ENCODE data around the gene CAP1. TPM values are rescaled to one million over a fixed set of nuclear protein-coding genes. Genes with fewer than 3 reads are reported as not detected.
A peak's percentile ranks its signal among the peaks of the same experiment; 100 is the strongest.

Gene CAP1
- polyA plus RNA-seq, 1 of the 3 experiments (the other 2 are of a cell fraction), result 244 TPM

- DNase-seq, result no peak
- peaks cover 42% of the 10 kb centered on the region for H3K79me2 ChIP-seq (ENCODE audit: insufficient read depth)
- ChIA-PET POLR2A (no interaction called here), CTCF (interaction anchor here (0.8 to 1.2 kb wide), 5 partner anchors 37 to 299 kb away, joined by 3 to 6 read pairs (median 3); partner anchors contain the start of gene MYCL)
- H3K4me2 ChIP-seq, result peak overlapping the region; percentile 88
- H3K4me1 ChIP-seq (ENCODE audit: control insufficient read depth in 1 of 2, insufficient read depth in 2 of 2, low read depth in 1 of 2, low read length in 1 of 2), result peaks cover 19 to 27% of the 10 kb centered on the region in 2 experiments
- peak overlapping the region; percentile 94 for H3K9ac ChIP-seq
- H3K4me3 ChIP-seq (ENCODE audit: low read depth in 2 of 2, low read length in 1 of 2), result peak overlapping the region; percentile 97 to 98
- no peaks in the 10 kb centered on the region for H3K27me3 ChIP-seq (ENCODE audit: insufficient read depth)
- peaks cover 17% of the 10 kb centered on the region for H3F3A ChIP-seq (replicated peaks; ENCODE audit: insufficient read depth)
- TF ChIP-seq ZBTB33 (IDR thresholded peaks at IDR 0.05; ENCODE audit: borderline replicate concordance, low read depth) (no peak), FOXM1 (IDR thresholded peaks at IDR 0.05; ENCODE audit: low read depth) (peak; percentile 14; the same call in 1 of the 2 replicates), RAD21 (IDR thresholded peaks at IDR 0.05; ENCODE audit: low read length) (no peak), TEAD4 (IDR thresholded peaks at IDR 0.05; ENCODE audit: borderline replicate concordance, insufficient read depth) (no peak), JUND (IDR thresholded peaks at IDR 0.05) (no peak), POLR2AphosphoS5 (IDR thresholded peaks at IDR 0.05; ENCODE audit: low read depth, low read length) (no peak)
- TF ChIP-seq, protein P1, sequence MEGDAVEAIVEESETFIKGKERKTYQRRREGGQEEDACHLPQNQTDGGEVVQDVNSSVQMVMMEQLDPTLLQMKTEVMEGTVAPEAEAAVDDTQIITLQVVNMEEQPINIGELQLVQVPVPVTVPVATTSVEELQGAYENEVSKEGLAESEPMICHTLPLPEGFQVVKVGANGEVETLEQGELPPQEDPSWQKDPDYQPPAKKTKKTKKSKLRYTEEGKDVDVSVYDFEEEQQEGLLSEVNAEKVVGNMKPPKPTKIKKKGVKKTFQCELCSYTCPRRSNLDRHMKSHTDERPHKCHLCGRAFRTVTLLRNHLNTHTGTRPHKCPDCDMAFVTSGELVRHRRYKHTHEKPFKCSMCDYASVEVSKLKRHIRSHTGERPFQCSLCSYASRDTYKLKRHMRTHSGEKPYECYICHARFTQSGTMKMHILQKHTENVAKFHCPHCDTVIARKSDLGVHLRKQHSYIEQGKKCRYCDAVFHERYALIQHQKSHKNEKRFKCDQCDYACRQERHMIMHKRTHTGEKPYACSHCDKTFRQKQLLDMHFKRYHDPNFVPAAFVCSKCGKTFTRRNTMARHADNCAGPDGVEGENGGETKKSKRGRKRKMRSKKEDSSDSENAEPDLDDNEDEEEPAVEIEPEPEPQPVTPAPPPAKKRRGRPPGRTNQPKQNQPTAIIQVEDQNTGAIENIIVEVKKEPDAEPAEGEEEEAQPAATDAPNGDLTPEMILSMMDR (IDR thresholded peaks at IDR 0.05), result peak; percentile 25; the same call in 1 of the 2 replicates
- TF ChIP-seq, protein P2, sequence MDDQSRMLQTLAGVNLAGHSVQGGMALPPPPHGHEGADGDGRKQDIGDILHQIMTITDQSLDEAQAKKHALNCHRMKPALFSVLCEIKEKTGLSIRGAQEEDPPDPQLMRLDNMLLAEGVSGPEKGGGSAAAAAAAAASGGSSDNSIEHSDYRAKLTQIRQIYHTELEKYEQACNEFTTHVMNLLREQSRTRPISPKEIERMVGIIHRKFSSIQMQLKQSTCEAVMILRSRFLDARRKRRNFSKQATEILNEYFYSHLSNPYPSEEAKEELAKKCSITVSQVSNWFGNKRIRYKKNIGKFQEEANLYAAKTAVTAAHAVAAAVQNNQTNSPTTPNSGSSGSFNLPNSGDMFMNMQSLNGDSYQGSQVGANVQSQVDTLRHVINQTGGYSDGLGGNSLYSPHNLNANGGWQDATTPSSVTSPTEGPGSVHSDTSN (IDR thresholded peaks at IDR 0.05), result 0 out of 2 replicates have a peak, but pooled peaks have one; percentile 27
- H2AFZ ChIP-seq (ENCODE audit: low read depth), result peak overlapping the region; percentile 75
- 7% methylated on average over 10 of the region's 10 CpGs for WGBS (ENCODE audit: low lambda C conversion rate)
- H3K9me3 ChIP-seq, result no peaks in the 10 kb centered on the region
- H4K20me1 ChIP-seq (ENCODE audit: insufficient read depth), result peaks cover 33% of the 10 kb centered on the region
- H3K27ac ChIP-seq (ENCODE audit: low read depth in 2 of 2, low read length in 1 of 2), result peak overlapping the region; percentile 95
- H3K9me2 ChIP-seq, result no peaks in the 10 kb centered on the region
- peaks cover 8 to 17% of the 10 kb centered on the region in 2 experiments for H3K36me3 ChIP-seq (replicated peaks in 1 of 2; ENCODE audit: control insufficient read depth in 1 of 2, insufficient read depth in 2 of 2, low read length in 1 of 2)
Measured at GRCh38 chr1:40039245-40039756, 1.2 kb upstream of the CAP1 start.

- Histone ChIP-seq H3K9me2 (no peaks in the 10 kb centered on the region), H3K4me2 (peak overlapping the region; percentile 88), H3F3A (replicated peaks; ENCODE audit: insufficient read depth) (peaks cover 17% of the 10 kb centered on the region), H3K27me3 (ENCODE audit: insufficient read depth) (no peaks in the 10 kb centered on the region), H3K27ac (ENCODE audit: low read depth in 2 of 2, low read length in 1 of 2) (peak overlapping the region; percentile 95), H3K9me3 (no peaks in the 10 kb centered on the region), H4K20me1 (ENCODE audit: insufficient read depth) (peaks cover 40% of the 10 kb centered on the region), H3K79me2 (ENCODE audit: insufficient read depth) (peaks cover 48% of the 10 kb centered on the region), H3K9ac (peak overlapping the region; percentile 94), H3K4me3 (ENCODE audit: low read depth in 2 of 2, low read length in 1 of 2) (peak overlapping the region; percentile 97 to 98), H2AFZ (ENCODE audit: low read depth) (peak overlapping the region; percentile 75), H3K4me1 (ENCODE audit: control insufficient read depth in 1 of 2, insufficient read depth in 2 of 2, low read depth in 1 of 2, low read length in 1 of 2) (peaks cover 20 to 27% of the 10 kb centered on the region in 2 experiments), H3K36me3 (replicated peaks in 1 of 2; ENCODE audit: control insufficient read depth in 1 of 2, insufficient read depth in 2 of 2, low read length in 1 of 2) (peaks cover 8 to 20% of the 10 kb centered on the region in 2 experiments)
- 0% methylated on average over 27 of the region's 52 CpGs for WGBS (ENCODE audit: low lambda C conversion rate)
- DNase-seq, result peak; percentile 84
- ChIA-PET CTCF (interaction anchor here (0.6 to 1.2 kb wide), 8 partner anchors 8 to 320 kb away, joined by 3 to 6 read pairs (median 3); partner anchors contain the start of gene MYCL), POLR2A (interaction anchor here (0.6 kb wide), 1 partner anchor 229 kb away, joined by 3 read pairs; no protein-coding TSS in a partner anchor)
- no peak for TF ChIP-seq RFX5 (IDR thresholded peaks at IDR 0.05; ENCODE audit: low read length)
- TF ChIP-seq EP300 (IDR thresholded peaks at IDR 0.05; ENCODE audit: borderline replicate concordance in 1 of 2, low read depth in 1 of 2, low read length in 1 of 2), result peak in 1 of 2 experiments; percentile 10; a peak in 1 of 4 replicates
- TF ChIP-seq YY1 (IDR thresholded peaks at IDR 0.05; ENCODE audit: low read depth), result no peak
- peak; percentile 64 for TF ChIP-seq GABPA (IDR thresholded peaks at IDR 0.05; ENCODE audit: low read depth)
- TF ChIP-seq SIN3A (IDR thresholded peaks at IDR 0.05; ENCODE audit: borderline replicate concordance, low read depth, low read length), result peak; percentile 66; the same call in 1 of the 2 replicates
- TF ChIP-seq RXRA (IDR thresholded peaks at IDR 0.05; ENCODE audit: borderline replicate concordance, low read depth), result peak; percentile 7; the same call in 1 of the 2 replicates
- no peak for TF ChIP-seq RCOR1 (IDR thresholded peaks at IDR 0.05; ENCODE audit: low read length)
- TF ChIP-seq POLR2AphosphoS5 (IDR thresholded peaks at IDR 0.05; ENCODE audit: low read depth, low read length), result peak; percentile 80
- TF ChIP-seq, protein P2 (IDR thresholded peaks at IDR 0.05), result no peak
Measured at GRCh38 chr1:40039757-40040510, 595 bp upstream of the CAP1 start.

Data from SK-N-SH (cell line).